SU-DHL-6 (cell line): ENCODE results near the gene SYS1.

Source experiments
- EZH2phosphoT487 ChIP-seq: fragments of 200-600 bp; sonication (generic), shearing (Covaris generic); conservative IDR thresholded peaks from 2 replicates; pipeline ENCODE4 v1.6.1; 2018; ENCODE audit warnings: mild to moderate bottlenecking, antibody characterized with exemption, low read length, moderate library complexity, mixed read lengths
- TF ChIP-seq, protein P1 (sequence below): fragments of 200-600 bp; sonication (generic); IDR thresholded peaks from one replicate; pipeline ENCODE4 v1.5.1; 2017; ENCODE audit warnings: antibody characterized with exemption, mild to moderate bottlenecking, low read length, moderate library complexity; ENCODE audit not compliant: insufficient read depth, poor library complexity, severe bottlenecking

DNA sequence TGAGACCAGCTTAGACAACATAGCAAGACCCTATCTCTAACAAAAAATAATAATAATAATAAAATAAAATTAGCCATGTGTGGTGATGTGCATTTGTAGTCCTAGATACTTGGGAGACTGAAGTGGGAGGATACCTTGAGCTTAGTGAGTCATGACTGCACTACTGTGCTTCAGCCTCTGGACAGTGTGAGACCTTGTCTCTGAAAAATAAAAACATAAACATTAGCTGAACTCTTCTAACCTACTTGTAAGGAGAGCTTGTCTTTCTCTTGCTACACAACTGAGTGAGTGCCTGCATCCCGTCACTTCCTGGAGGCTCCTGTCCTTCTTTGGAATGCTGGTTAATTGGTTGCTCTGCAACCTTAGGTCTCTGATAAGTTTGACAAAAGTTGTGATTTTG lies 40.0 kb downstream of the SYS1 start:
- TF ChIP-seq, protein P1, sequence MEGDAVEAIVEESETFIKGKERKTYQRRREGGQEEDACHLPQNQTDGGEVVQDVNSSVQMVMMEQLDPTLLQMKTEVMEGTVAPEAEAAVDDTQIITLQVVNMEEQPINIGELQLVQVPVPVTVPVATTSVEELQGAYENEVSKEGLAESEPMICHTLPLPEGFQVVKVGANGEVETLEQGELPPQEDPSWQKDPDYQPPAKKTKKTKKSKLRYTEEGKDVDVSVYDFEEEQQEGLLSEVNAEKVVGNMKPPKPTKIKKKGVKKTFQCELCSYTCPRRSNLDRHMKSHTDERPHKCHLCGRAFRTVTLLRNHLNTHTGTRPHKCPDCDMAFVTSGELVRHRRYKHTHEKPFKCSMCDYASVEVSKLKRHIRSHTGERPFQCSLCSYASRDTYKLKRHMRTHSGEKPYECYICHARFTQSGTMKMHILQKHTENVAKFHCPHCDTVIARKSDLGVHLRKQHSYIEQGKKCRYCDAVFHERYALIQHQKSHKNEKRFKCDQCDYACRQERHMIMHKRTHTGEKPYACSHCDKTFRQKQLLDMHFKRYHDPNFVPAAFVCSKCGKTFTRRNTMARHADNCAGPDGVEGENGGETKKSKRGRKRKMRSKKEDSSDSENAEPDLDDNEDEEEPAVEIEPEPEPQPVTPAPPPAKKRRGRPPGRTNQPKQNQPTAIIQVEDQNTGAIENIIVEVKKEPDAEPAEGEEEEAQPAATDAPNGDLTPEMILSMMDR = no peak
- TF ChIP-seq EZH2phosphoT487 = no peak
